Activated CD4-positive, alpha-beta T cell treated with anti-CD3 and anti-CD28 coated beads for 36 hours (primary cell): ENCODE data around the gene DHRS4. TPM values are rescaled to one million over a fixed set of nuclear protein-coding genes. Genes with fewer than 3 reads are reported as not detected.
A peak's percentile ranks its signal among the peaks of the same experiment; 100 is the strongest.
"Not testable (repeated sequence)": the region's sequence is repeated elsewhere in the genome, so short reads cannot be mapped to it uniquely, and the experiment has no call there.

ENCODE experiments used
- ATAC-seq: fragments of 200-7000 bp; cut with Tn5 transposase; one replicate; pipeline ENCODE4 v1.10.0; 2021; ENCODE audit warnings: mild to moderate bottlenecking, moderate library complexity
- CTCF ChIA-PET: fragments of 350-600 bp; sonication (Branson Sonifier 250); formaldehyde crosslinking; loops from one replicate; lab custom pipeline; 2021; ENCODE audit warnings: antibody characterized with exemption; lab: Charles Lee
- POLR2A ChIA-PET: fragments of 350-600 bp; sonication (Branson Sonifier 250); formaldehyde crosslinking; loops from one replicate; lab custom pipeline; 2021; ENCODE audit warnings: antibody characterized with exemption, inconsistent platforms; lab: Charles Lee
- DNase-seq: peaks from one replicate; pipeline ENCODE4 v3.0.0-alpha.2; 2020
- H3K27ac Mint-ChIP-seq: one replicate; pipeline ENCODE4 v1.8.0; 2021; ENCODE audit warnings: mixed read lengths
- H3K27me3 Mint-ChIP-seq: one replicate; pipeline ENCODE4 v1.8.0; 2021; ENCODE audit warnings: mixed read lengths
- H3K36me3 Mint-ChIP-seq: one replicate; pipeline ENCODE4 v1.8.0; 2021; ENCODE audit warnings: low read depth, mixed read lengths
- H3K4me1 Mint-ChIP-seq: one replicate; pipeline ENCODE4 v1.8.0; 2021; ENCODE audit warnings: mixed read lengths
- H3K4me3 Mint-ChIP-seq: one replicate; pipeline ENCODE4 v1.8.0; 2021; ENCODE audit warnings: mild to moderate bottlenecking, moderate library complexity, mixed read lengths
- H3K9me3 Mint-ChIP-seq: one replicate; pipeline ENCODE4 v1.8.0; 2021; ENCODE audit warnings: low read depth, mixed read lengths
- intact Hi-C, 2 experiments: fragments of 100-400 bp; cut with DNase I in 1 of 2; cut with micrococcal nuclease in 1 of 2; formaldehyde crosslinking; loops; one replicate each; pipeline versions ENCODE4 v1.14.2 to v1.15.1; 2022 to 2024; cut with DNase I, micrococcal nuclease
- total RNA-seq, 2 experiments: library from RNA; stranded (reverse); gene quantifications; one replicate each; pipeline ENCODE4 v1.2.3, GENCODE V29; 2021

The DHRS4 gene
- total RNA-seq, 2 experiments from 2014 or later, result 32.2 to 36.2 TPM

GRCh38 chr14:24006817-24007652 is 53.5 kb downstream of the DHRS4 start:
- H3K36me3 Mint-ChIP-seq, H3K9me3 Mint-ChIP-seq, H3K27me3 Mint-ChIP-seq, POLR2A ChIA-PET, intact Hi-C loops: not testable (repeated sequence)
- DNase-seq (peak; percentile 84), ATAC-seq (peak; percentile 94)
- Mint-ChIP-seq H3K4me3 (peak overlapping the region; percentile 71), H3K27ac (peak overlapping the region; percentile 78), H3K4me1 (peaks cover 34% of the 10 kb centered on the region)
- CTCF ChIA-PET, result interaction anchor here (1.2 kb wide), 1 partner anchor 84 kb away, joined by 9 read pairs; no protein-coding TSS in a partner anchor

DNA sequence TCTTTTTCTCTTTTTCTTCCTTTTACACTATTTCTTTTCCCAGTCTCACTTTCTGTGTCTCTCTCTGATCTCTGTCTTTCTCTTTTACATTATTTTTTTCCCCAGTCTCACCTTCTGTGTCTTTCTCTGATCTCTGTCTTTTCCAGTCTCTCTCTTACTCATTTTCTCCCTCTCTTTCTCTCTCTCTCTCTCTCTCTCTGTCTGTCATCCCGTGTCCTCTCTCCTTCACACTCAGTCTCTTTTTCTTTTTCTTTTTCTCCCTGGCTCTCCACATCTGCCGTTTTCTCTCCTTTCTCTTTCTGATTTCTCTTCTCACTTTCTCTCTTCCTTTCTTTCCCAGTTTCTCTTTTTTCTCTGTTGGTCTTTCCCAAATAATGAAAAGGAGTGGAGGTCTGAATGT is 57.5 kb downstream of the DHRS4 start:
- Mint-ChIP-seq H3K27ac (peak overlapping the region; percentile 52), H3K4me1 (peaks cover 34% of the 10 kb centered on the region), H3K36me3 (peaks cover 4% of the 10 kb centered on the region), H3K27me3 (no peaks in the 10 kb centered on the region), H3K4me3 (peak overlapping the region; percentile 3), H3K9me3 (no peaks in the 10 kb centered on the region)
- intact Hi-C loops, result loop anchor here in 1 of 2 experiments (5.0 kb wide), 1 partner anchor 286 kb away; the partner anchor contains the start of genes DHRS1 and NOP9
- DNase-seq (no peak), ATAC-seq (no peak)
- CTCF ChIA-PET, result interaction anchor here (0.7 to 1.8 kb wide), 2 partner anchors 98 to 203 kb away, joined by 3 to 8 read pairs; no protein-coding TSS in a partner anchor
- POLR2A ChIA-PET, result interaction anchor here (0.7 kb wide), 1 partner anchor 178 kb away, joined by 8 read pairs; the partner anchor contains the start of gene IPO4

DNA sequence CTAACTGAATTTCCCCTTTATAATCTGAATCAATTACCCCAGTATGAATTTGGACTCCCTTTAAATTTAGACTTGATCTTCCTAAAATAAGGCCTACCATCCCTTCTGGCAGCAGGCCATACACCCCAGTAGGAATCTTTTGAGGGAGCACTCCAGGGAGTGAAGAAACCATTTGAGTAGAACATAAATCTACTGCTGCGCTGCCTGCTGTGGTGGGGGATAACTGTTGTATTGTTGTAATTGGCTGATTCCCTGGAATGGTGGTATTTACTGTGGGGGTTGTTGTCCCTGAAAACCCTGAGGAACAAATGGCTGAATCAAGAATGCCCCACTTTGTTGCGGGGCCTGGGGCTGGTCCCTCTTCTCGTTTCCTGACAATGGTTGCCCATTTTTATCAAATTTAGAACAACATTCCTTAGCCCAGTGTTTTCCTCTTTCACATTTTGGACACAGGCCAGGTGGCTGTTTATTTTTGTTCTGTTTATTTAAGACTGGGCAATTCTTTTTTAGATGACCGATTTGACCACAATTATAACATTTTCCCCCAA is 59.2 kb downstream of the DHRS4 start:
- CTCF ChIA-PET, result interaction anchor here (0.6 to 1.8 kb wide), 3 partner anchors 77 to 153 kb away, joined by 3 to 8 read pairs (median 3); no protein-coding TSS in a partner anchor
- H3K36me3 Mint-ChIP-seq, result not testable (repeated sequence)

DNA sequence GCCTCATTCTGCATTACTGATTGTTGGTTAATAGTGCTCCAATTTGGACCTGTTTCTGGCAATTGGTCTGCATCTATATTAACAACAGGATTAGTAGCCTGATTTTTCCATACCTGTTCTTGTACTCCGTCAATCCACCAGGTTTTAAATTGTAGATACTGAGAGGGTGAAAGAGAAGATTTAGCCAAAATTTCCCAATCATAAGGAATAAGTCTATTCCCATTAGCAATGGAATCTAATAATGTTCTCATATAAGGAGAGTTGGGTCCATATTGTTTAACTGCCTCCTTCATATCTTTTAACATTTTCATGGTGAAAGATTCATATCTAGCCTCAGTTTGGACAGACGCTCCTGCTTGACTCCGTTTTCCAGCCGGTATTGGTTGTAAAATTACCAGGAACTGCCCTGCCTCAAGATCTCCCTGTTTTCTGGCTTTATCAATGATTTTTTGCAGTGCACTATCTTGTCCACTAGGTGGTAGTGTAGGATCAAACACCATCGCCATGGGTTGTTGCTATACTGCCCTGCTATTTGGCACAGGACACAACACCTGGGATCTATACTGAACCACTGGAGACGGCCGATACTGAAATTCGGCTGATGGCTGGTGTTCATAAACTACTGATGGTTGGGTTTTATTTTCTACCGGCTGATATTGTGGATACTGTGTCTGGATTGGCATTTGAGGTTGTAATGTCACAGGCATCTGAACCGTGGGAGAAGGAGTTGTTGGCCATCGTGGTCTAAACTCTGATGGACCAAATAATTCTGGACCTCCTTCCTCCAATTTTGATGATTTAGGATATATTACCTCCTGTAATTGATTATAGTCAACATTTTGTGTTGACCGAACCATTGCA is 60.3 kb downstream of the DHRS4 start:
- H3K27me3 Mint-ChIP-seq, result no peaks in the 10 kb centered on the region
- DNase-seq (peak; percentile 63), ATAC-seq (peak; percentile 98)
- intact Hi-C loops, result loop anchor here (1.0 to 5.0 kb wide), 10 partner anchors 22 to 283 kb away; partner anchors contain the start of genes IRF9 (in 2 of the 2), DHRS1 (in 1 of the 2), NOP9 (in 1 of the 2) and PCK2 (in 1 of the 2)
- POLR2A ChIA-PET, result no interaction called here
- no peak overlapping the region for H3K4me3 Mint-ChIP-seq
- peaks cover 23% of the 10 kb centered on the region for H3K4me1 Mint-ChIP-seq
- peaks cover under 1% of the 10 kb centered on the region for H3K9me3 Mint-ChIP-seq
- CTCF ChIA-PET, result interaction anchor here (0.7 to 1.6 kb wide), 9 partner anchors 22 to 95 kb away, joined by 3 to 7 read pairs (median 4); partner anchors contain the start of gene PCK2
- no peak overlapping the region for H3K27ac Mint-ChIP-seq
- H3K36me3 Mint-ChIP-seq, result no peaks in the 10 kb centered on the region

More for the DNA sequence above, 59.2 kb downstream of the DHRS4 start:
- H3K27me3 Mint-ChIP-seq, POLR2A ChIA-PET, ATAC-seq, H3K4me3 Mint-ChIP-seq, H3K27ac Mint-ChIP-seq, H3K9me3 Mint-ChIP-seq, DNase-seq: not testable (repeated sequence)
- intact Hi-C loops, result loop anchor here in 1 of 2 experiments (5.0 kb wide), 1 partner anchor 285 kb away; the partner anchor contains the start of genes DHRS1 and NOP9
- peaks cover 34% of the 10 kb centered on the region for H3K4me1 Mint-ChIP-seq

DNA sequence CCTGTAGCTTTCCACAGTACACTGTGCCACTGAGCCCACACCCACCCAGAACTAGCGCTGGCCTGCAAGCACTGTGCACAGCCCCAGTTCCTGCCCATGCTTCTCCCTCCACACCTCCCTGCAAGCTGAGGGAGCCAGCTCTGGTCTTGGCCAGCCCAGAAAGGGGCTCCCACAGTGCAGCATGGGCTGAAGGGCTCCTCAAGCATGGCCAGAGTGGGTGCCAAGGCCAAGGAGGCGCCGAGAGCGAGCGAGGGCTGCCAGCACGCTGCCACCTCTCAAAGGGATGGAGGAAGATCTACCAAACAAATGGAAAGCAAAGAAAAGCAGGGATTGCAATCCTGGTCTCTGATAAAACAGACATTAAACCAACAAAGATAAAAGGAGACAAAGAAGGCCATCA is 62.2 kb downstream of the DHRS4 start:
- DNase-seq, H3K4me1 Mint-ChIP-seq, H3K36me3 Mint-ChIP-seq, H3K4me3 Mint-ChIP-seq, H3K27ac Mint-ChIP-seq, H3K9me3 Mint-ChIP-seq, H3K27me3 Mint-ChIP-seq, ATAC-seq: not testable (repeated sequence)
- intact Hi-C loops, result loop anchor here in 1 of 2 experiments (2.0 kb wide), 1 partner anchor 145 kb away; the partner anchor contains the start of gene IRF9
- CTCF ChIA-PET, result interaction anchor here (0.6 to 1.6 kb wide), 3 partner anchors 18 to 93 kb away, joined by 3 to 7 read pairs (median 4); no protein-coding TSS in a partner anchor
- POLR2A ChIA-PET, result interaction anchor here (0.6 kb wide), 1 partner anchor 21 kb away, joined by 3 read pairs; no protein-coding TSS in a partner anchor

Other genes starting within 250 kb of the DHRS4 start
- 10 to 100 TPM; 27.5 to 27.6 TPM for gene DHRS4L2, start 35.2 kb downstream of the DHRS4 start, total RNA-seq
- under 1 TPM; 0.74 to 0.91 TPM for gene CARMIL3, start 98.2 kb downstream of the DHRS4 start, total RNA-seq
- gene CPNE6, start 117.8 kb downstream of the DHRS4 start, total RNA-seq, result not detected
- gene PCK2, start 140.5 kb downstream of the DHRS4 start, total RNA-seq, result 100 to 1,000 TPM; 101 to 115 TPM
- 10 to 100 TPM; 74.0 to 86.2 TPM for gene DCAF11, start 161.0 kb downstream of the DHRS4 start, total RNA-seq
- gene NRL, start 161.2 kb downstream of the DHRS4 start, total RNA-seq, result 1 to 10 TPM; 1.5 to 1.6 TPM
- gene FITM1, start 176.9 kb downstream of the DHRS4 start, total RNA-seq, result under 1 TPM in 1 of 2 experiments, not detected in 1; 0.53 TPM
- 100 to 1,000 TPM; 414 to 418 TPM for gene PSME1, start 182.4 kb downstream of the DHRS4 start, total RNA-seq
- gene EMC9, start 187.8 kb downstream of the DHRS4 start, total RNA-seq, result 10 to 100 TPM; 36.9 to 46.7 TPM
- 100 to 1,000 TPM; 445 to 459 TPM for gene PSME2, start 192.8 kb downstream of the DHRS4 start, total RNA-seq
- 10 to 100 TPM; 73.7 to 98.4 TPM for gene RNF31, start 193.7 kb downstream of the DHRS4 start, total RNA-seq
- gene IRF9, start 207.5 kb downstream of the DHRS4 start, total RNA-seq, result 100 to 1,000 TPM; 172 to 209 TPM
- 10 to 100 TPM; 25.6 to 27.7 TPM for gene REC8, start 218.3 kb downstream of the DHRS4 start, total RNA-seq
- 10 to 100 TPM; 73.4 to 73.7 TPM for gene IPO4, start 235.0 kb downstream of the DHRS4 start, total RNA-seq
- gene TM9SF1, start 241.7 kb downstream of the DHRS4 start, total RNA-seq, result 10 to 100 TPM; 17.0 to 24.4 TPM